Neuron (in vitro differentiated cells): ENCODE measurements around the gene KCND2.

Source experiments
- H2AFZ ChIP-seq: one replicate; pipeline ENCODE4 v1.6.1; 2013; ENCODE audit warnings: low read depth, mild to moderate bottlenecking, inconsistent platforms, low read length, moderate library complexity
- H3K27me3 ChIP-seq: one replicate; pipeline ENCODE4 v1.6.1; 2013; ENCODE audit warnings: low read length; ENCODE audit not compliant: insufficient read depth
- H3K36me3 ChIP-seq: one replicate; pipeline ENCODE4 v1.6.1; 2013; ENCODE audit warnings: low read length; ENCODE audit not compliant: insufficient read depth
- H3K4me1 ChIP-seq: one replicate; pipeline ENCODE4 v1.6.1; 2013; ENCODE audit warnings: low read length; ENCODE audit not compliant: insufficient read depth
- H3K4me3 ChIP-seq: 2 replicates; pipeline ENCODE4 v1.5.1; 2013; ENCODE audit warnings: mild to moderate bottlenecking, low read length, moderate library complexity
- H3K9me3 ChIP-seq: one replicate; pipeline ENCODE4 v1.6.1; 2013; ENCODE audit warnings: low read length

The KCND2 gene

GRCh38 chr7:120444650-120445049 lies 171.7 kb downstream of the KCND2 start:
- Histone ChIP-seq H2AFZ (no peak overlapping the region), H3K36me3 (no peaks in the 10 kb centered on the region), H3K27me3 (no peaks in the 10 kb centered on the region), H3K4me3 (no peak overlapping the region), H3K9me3 (no peaks in the 10 kb centered on the region), H3K4me1 (no peaks in the 10 kb centered on the region)

- Histone ChIP-seq H3K4me1 (no peaks in the 10 kb centered on the region), H3K27me3 (no peaks in the 10 kb centered on the region), H3K36me3 (no peaks in the 10 kb centered on the region), H3K9me3 (no peaks in the 10 kb centered on the region), H2AFZ (no peak overlapping the region), H3K4me3 (no peak overlapping the region)
These were observed 172.3 kb downstream of the KCND2 start for GRCh38 chr7:120445276-120445675.

- no peak overlapping the region for H2AFZ ChIP-seq
- no peak overlapping the region for H3K4me3 ChIP-seq
- no peaks in the 10 kb centered on the region for H3K4me1 ChIP-seq
- no peaks in the 10 kb centered on the region for H3K27me3 ChIP-seq
- no peaks in the 10 kb centered on the region for H3K36me3 ChIP-seq
- H3K9me3 ChIP-seq, result peaks cover 4% of the 10 kb centered on the region
These were observed 179.7 kb downstream of the KCND2 start for GRCh38 chr7:120452665-120453064.

GRCh38 chr7:120456699-120457098 lies 183.7 kb downstream of the KCND2 start:
- H3K27me3 ChIP-seq, result no peaks in the 10 kb centered on the region
- H3K4me1 ChIP-seq, result no peaks in the 10 kb centered on the region
- no peaks in the 10 kb centered on the region for H3K36me3 ChIP-seq
- H3K4me3 ChIP-seq, result no peak overlapping the region
- H3K9me3 ChIP-seq, result peaks cover 4% of the 10 kb centered on the region
- H2AFZ ChIP-seq, result no peak overlapping the region

- Histone ChIP-seq H2AFZ (no peak overlapping the region), H3K36me3 (no peaks in the 10 kb centered on the region), H3K4me1 (no peaks in the 10 kb centered on the region), H3K4me3 (no peak overlapping the region), H3K27me3 (no peaks in the 10 kb centered on the region), H3K9me3 (peaks cover 4% of the 10 kb centered on the region)
These were observed 188.0 kb downstream of the KCND2 start for GRCh38 chr7:120460949-120461348.

GRCh38 chr7:120462991-120463390 lies 190.0 kb downstream of the KCND2 start:
- Histone ChIP-seq H3K4me1 (no peaks in the 10 kb centered on the region), H3K27me3 (no peaks in the 10 kb centered on the region), H3K4me3 (no peak overlapping the region), H3K9me3 (no peaks in the 10 kb centered on the region), H2AFZ (no peak overlapping the region), H3K36me3 (no peaks in the 10 kb centered on the region)

- H3K36me3 ChIP-seq, result no peaks in the 10 kb centered on the region
- no peaks in the 10 kb centered on the region for H3K9me3 ChIP-seq
- no peaks in the 10 kb centered on the region for H3K27me3 ChIP-seq
- H2AFZ ChIP-seq, result no peak overlapping the region
- no peak overlapping the region for H3K4me3 ChIP-seq
- H3K4me1 ChIP-seq, result no peaks in the 10 kb centered on the region
These were observed 191.1 kb downstream of the KCND2 start for GRCh38 chr7:120464104-120464503.

GRCh38 chr7:120467676-120468075 lies 194.7 kb downstream of the KCND2 start:
- Histone ChIP-seq H3K9me3 (no peaks in the 10 kb centered on the region), H3K4me1 (no peaks in the 10 kb centered on the region), H3K27me3 (no peaks in the 10 kb centered on the region), H3K36me3 (no peaks in the 10 kb centered on the region), H2AFZ (no peak overlapping the region), H3K4me3 (no peak overlapping the region)

- Histone ChIP-seq H3K9me3 (no peaks in the 10 kb centered on the region), H3K27me3 (no peaks in the 10 kb centered on the region)
These were observed 195.6 kb downstream of the KCND2 start for GRCh38 chr7:120468611-120469010.

GRCh38 chr7:120472892-120473291 lies 199.9 kb downstream of the KCND2 start:
- Histone ChIP-seq H2AFZ (no peak overlapping the region), H3K36me3 (no peaks in the 10 kb centered on the region), H3K4me1 (no peaks in the 10 kb centered on the region), H3K4me3 (no peak overlapping the region), H3K27me3 (no peaks in the 10 kb centered on the region), H3K9me3 (no peaks in the 10 kb centered on the region)

More at GRCh38 chr7:120468611-120469010, 195.6 kb downstream of the KCND2 start:
- Histone ChIP-seq H3K4me1 (no peaks in the 10 kb centered on the region), H2AFZ (no peak overlapping the region), H3K4me3 (no peak overlapping the region), H3K36me3 (no peaks in the 10 kb centered on the region)

- Histone ChIP-seq H2AFZ (no peak overlapping the region), H3K9me3 (no peaks in the 10 kb centered on the region), H3K27me3 (no peaks in the 10 kb centered on the region), H3K36me3 (no peaks in the 10 kb centered on the region), H3K4me1 (no peaks in the 10 kb centered on the region), H3K4me3 (no peak overlapping the region)
These were observed 200.4 kb downstream of the KCND2 start for GRCh38 chr7:120473352-120473751.

GRCh38 chr7:120475994-120476393 lies 203.0 kb downstream of the KCND2 start:
- H3K36me3 ChIP-seq, result no peaks in the 10 kb centered on the region
- H3K4me1 ChIP-seq, result no peaks in the 10 kb centered on the region
- H3K27me3 ChIP-seq, result no peaks in the 10 kb centered on the region
- no peak overlapping the region for H3K4me3 ChIP-seq
- no peak overlapping the region for H2AFZ ChIP-seq
- H3K9me3 ChIP-seq, result no peaks in the 10 kb centered on the region

- H3K4me3 ChIP-seq, result no peak overlapping the region
- H3K4me1 ChIP-seq, result no peaks in the 10 kb centered on the region
- H3K36me3 ChIP-seq, result no peaks in the 10 kb centered on the region
- no peak overlapping the region for H2AFZ ChIP-seq
- no peaks in the 10 kb centered on the region for H3K9me3 ChIP-seq
- no peaks in the 10 kb centered on the region for H3K27me3 ChIP-seq
These were observed 207.5 kb downstream of the KCND2 start for GRCh38 chr7:120480472-120480871.

- Histone ChIP-seq H3K4me1 (no peaks in the 10 kb centered on the region), H2AFZ (no peak overlapping the region), H3K27me3 (no peaks in the 10 kb centered on the region), H3K4me3 (no peak overlapping the region), H3K9me3 (no peaks in the 10 kb centered on the region), H3K36me3 (no peaks in the 10 kb centered on the region)
These were observed 208.0 kb downstream of the KCND2 start for GRCh38 chr7:120480930-120481329.
